Fibroblast of lung (primary cell): ENCODE data around the gene AVPI1. TPM values are rescaled to one million over a fixed set of nuclear protein-coding genes. Genes with fewer than 3 reads are reported as not detected.

Experiments used
- DNase-seq, 2 donors: peaks; one replicate each; pipeline versions ENCODE4 v3.0.0 to v3.0.0-alpha.2; 2010; ENCODE audit warnings: low read depth in 2 of 2
- H2AFZ ChIP-seq: 2 replicates; pipeline ENCODE4 v1.5.1; 2012; ENCODE audit warnings: low read length, control low read depth, inconsistent platforms
- H3K27ac ChIP-seq: 2 replicates; pipeline ENCODE4 v1.5.1; 2011; ENCODE audit warnings: low read length, control low read depth; ENCODE audit not compliant: insufficient read depth
- H3K27me3 ChIP-seq: 2 replicates; pipeline ENCODE4 v1.5.1; 2011; ENCODE audit warnings: mild to moderate bottlenecking, low read length; ENCODE audit not compliant: control insufficient read depth, insufficient read depth
- H3K36me3 ChIP-seq: 2 replicates; pipeline ENCODE4 v1.5.1; 2011; ENCODE audit warnings: low read length; ENCODE audit not compliant: control insufficient read depth, insufficient read depth
- H3K4me1 ChIP-seq: 2 replicates; pipeline ENCODE4 v1.5.1; 2011; ENCODE audit warnings: low read length; ENCODE audit not compliant: control insufficient read depth, insufficient read depth; ENCODE audit errors: extremely low read depth
- H3K4me2 ChIP-seq: 2 replicates; pipeline ENCODE4 v1.5.1; 2011; ENCODE audit warnings: low read length, control low read depth; ENCODE audit not compliant: insufficient read depth; ENCODE audit errors: extremely low read depth
- H3K4me3 ChIP-seq, 4 experiments: fragments of 200-600 bp in 1 of 4; sonication (generic) in 1 of 4; replicated peaks in 1 of 4; 2 replicates each; pipeline ENCODE4 v1.5.1; 2011 to 2016; ENCODE audit warnings: low read length in 4 of 4, low read depth in 3 of 4, mild to moderate bottlenecking in 3 of 4, control low read depth in 2 of 4, inconsistent platforms in 1 of 4, mixed read lengths in 1 of 4; ENCODE audit not compliant: insufficient read depth in 1 of 4; ENCODE audit errors: control extremely low read depth in 1 of 4
- H3K79me2 ChIP-seq: 2 replicates; pipeline ENCODE4 v1.5.1; 2012; ENCODE audit warnings: mild to moderate bottlenecking, low read length, inconsistent platforms; ENCODE audit not compliant: control insufficient read depth, insufficient read depth
- H3K9ac ChIP-seq: 2 replicates; pipeline ENCODE4 v1.5.1; 2011; ENCODE audit warnings: mild to moderate bottlenecking, low read length, control low read depth; ENCODE audit not compliant: insufficient read depth
- H3K9me3 ChIP-seq: 2 replicates; pipeline ENCODE4 v1.5.1; 2012; ENCODE audit warnings: low read depth, low read length; ENCODE audit not compliant: control insufficient read depth, insufficient read depth
- H4K20me1 ChIP-seq: 2 replicates; pipeline ENCODE4 v1.5.1; 2011; ENCODE audit warnings: low read length; ENCODE audit not compliant: control insufficient read depth, insufficient read depth; ENCODE audit errors: extremely low read depth
- EZH2 ChIP-seq: IDR thresholded peaks from 2 replicates; pipeline ENCODE4 v1.5.1; 2012; ENCODE audit warnings: low read length, control low read depth, mild to moderate bottlenecking; ENCODE audit errors: missing control alignments
- polyA plus RNA-seq, 2 donors: library from polyadenylated mRNA; depleted of rRNA in 1 of 2; stranded (reverse) in 1 of 2; unstranded in 1 of 2; fragments of >200 nt; gene quantifications; 2 replicates each; pipeline ENCODE4 v1.2.1, GENCODE V29; 2011 to 2012; ENCODE audit warnings: missing spikeins in 1 of 2
- total RNA-seq: library from RNA; depleted of rRNA; stranded (reverse); fragments of >200 nt; gene quantifications from 2 replicates; pipeline ENCODE4 v1.2.1, GENCODE V29; 2014
- TF ChIP-seq, protein P1 (sequence below), 2 donors: IDR thresholded peaks in 1 of 2; conservative IDR thresholded peaks in 1 of 2; 1 replicate in 1 of 2; 2 replicates in 1 of 2; pipeline ENCODE4 v1.5.1; 2011 to 2012; ENCODE audit warnings: low read length in 2 of 2, control low read depth in 1 of 2, inconsistent platforms in 1 of 2, low read depth in 1 of 2, mild to moderate bottlenecking in 1 of 2

The AVPI1 gene
- total and polyA plus RNA-seq, 2 donors (not counting 1 experiment from before 2014, with no cell fraction given) = 14.3 to 77.5 TPM

DNA sequence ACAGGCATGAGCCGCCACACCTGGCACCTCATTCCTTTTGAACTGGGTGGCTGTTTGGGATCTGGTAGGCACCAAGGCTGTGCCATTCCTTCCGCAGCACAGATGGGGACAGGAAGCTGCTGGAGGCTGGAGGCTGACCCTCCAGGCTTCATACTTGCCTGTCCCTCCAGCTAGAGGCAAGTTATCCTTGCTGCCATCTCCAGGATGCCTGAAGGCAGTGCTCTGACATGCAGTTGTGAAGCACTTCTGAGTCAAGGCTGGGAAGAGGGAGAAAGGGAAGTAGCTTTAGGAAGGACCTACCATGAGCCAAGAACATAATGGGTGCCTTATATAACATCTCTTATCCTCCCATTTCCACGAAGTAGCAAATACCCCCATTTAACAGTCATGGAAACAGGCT lies 36.0 kb upstream of the AVPI1 start:
- no peak for DNase-seq
- H3K4me2 ChIP-seq = no peak overlapping the region

DNA sequence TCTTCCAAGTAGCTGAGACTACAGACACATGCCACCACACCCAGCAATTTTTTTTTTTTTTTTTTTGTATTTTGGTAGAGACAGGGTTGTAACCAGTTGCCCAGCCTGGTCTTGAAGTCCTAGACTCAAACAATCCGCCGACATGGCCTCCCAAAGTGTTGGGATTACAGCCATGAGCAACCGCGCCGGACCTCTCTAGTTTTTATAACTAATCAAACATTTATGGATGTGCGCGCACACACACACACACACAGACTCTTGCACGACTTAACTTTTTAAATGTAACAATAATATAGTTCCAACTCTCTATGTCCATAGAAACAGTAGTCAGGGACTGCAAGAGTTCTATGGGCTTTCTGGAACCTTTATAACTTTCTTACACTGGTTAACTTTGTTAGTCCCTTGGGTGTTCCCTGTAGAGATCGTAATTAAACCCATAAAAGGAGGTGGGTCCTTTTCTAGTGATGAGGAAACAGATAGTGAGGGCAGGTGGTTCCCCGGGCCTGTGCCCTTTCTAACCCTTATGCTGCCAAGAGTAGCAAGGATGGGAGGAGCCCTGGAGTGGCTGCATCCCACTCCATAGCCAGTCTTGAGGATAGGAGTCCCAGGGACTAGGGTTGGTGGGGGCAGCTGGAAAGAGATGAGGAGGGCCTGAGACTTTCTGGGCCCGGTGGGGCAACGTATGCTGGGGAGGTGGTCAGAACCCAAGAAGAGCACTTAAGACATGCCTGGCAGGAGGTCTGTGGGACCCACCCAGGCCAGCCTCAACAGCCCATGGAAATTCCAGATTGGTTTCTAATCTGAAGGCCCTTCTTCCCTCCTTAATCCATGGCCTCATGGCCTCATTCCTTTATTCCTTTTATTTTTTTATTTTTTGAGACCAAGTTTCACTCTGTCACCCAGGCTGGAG lies 35.1 kb upstream of the AVPI1 start:
- no peak for TF ChIP-seq EZH2
- TF ChIP-seq, protein P1, sequence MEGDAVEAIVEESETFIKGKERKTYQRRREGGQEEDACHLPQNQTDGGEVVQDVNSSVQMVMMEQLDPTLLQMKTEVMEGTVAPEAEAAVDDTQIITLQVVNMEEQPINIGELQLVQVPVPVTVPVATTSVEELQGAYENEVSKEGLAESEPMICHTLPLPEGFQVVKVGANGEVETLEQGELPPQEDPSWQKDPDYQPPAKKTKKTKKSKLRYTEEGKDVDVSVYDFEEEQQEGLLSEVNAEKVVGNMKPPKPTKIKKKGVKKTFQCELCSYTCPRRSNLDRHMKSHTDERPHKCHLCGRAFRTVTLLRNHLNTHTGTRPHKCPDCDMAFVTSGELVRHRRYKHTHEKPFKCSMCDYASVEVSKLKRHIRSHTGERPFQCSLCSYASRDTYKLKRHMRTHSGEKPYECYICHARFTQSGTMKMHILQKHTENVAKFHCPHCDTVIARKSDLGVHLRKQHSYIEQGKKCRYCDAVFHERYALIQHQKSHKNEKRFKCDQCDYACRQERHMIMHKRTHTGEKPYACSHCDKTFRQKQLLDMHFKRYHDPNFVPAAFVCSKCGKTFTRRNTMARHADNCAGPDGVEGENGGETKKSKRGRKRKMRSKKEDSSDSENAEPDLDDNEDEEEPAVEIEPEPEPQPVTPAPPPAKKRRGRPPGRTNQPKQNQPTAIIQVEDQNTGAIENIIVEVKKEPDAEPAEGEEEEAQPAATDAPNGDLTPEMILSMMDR (conservative IDR thresholded peaks at IDR 0.05 in 1 of 2, IDR thresholded peaks at IDR 0.05 in 1 of 2; ENCODE audit: low read depth in 1 of 2, low read length in 2 of 2) = no peak
- Histone ChIP-seq H2AFZ (no peak overlapping the region), H3K9ac (no peak overlapping the region), H3K27ac (no peak overlapping the region), H3K9me3 (no peaks in the 10 kb centered on the region), H3K36me3 (peaks cover 4% of the 10 kb centered on the region), H3K4me2 (no peak overlapping the region), H3K27me3 (no peaks in the 10 kb centered on the region), H3K4me1 (peaks cover 15% of the 10 kb centered on the region), H3K79me2 (peaks cover 5% of the 10 kb centered on the region), H4K20me1 (no peaks in the 10 kb centered on the region), H3K4me3 (no peak overlapping the region)
- DNase-seq = no peak

More for the DNA sequence above, 36.0 kb upstream of the AVPI1 start:
- Histone ChIP-seq H2AFZ (no peak overlapping the region), H4K20me1 (no peaks in the 10 kb centered on the region), H3K9ac (no peak overlapping the region), H3K27ac (no peak overlapping the region), H3K4me1 (peaks cover 11% of the 10 kb centered on the region), H3K36me3 (no peaks in the 10 kb centered on the region), H3K9me3 (no peaks in the 10 kb centered on the region), H3K79me2 (no peaks in the 10 kb centered on the region), H3K27me3 (no peaks in the 10 kb centered on the region), H3K4me3 (no peak overlapping the region)
- no peak for TF ChIP-seq EZH2
- TF ChIP-seq, protein P1 (conservative IDR thresholded peaks at IDR 0.05 in 1 of 2, IDR thresholded peaks at IDR 0.05 in 1 of 2; ENCODE audit: low read depth in 1 of 2, low read length in 2 of 2) = no peak

DNA sequence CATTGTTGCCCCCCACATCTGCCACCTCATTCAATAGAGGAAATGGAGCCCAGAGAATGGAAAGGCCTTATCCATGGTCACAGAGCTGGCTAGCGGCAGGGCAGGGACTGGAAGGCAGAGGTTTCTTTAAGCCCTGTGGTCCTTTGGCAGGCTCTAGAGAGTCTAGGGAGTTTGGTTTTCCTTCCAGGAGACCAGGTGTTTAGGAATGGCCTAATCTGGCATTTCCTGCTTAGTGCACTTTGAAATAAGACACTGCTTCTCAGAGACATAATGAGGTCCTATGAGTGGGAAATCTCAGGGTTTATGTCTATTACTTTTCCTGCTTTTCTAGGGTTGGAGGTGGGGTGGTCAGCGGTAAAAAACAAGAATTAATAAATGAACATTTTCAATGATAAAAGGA lies 32.6 kb upstream of the AVPI1 start:
- Histone ChIP-seq H3K4me2 (no peak overlapping the region), H3K4me1 (peaks cover 20% of the 10 kb centered on the region), H3K9ac (no peak overlapping the region), H2AFZ (no peak overlapping the region), H3K79me2 (peaks cover 27% of the 10 kb centered on the region), H3K9me3 (no peaks in the 10 kb centered on the region), H4K20me1 (no peaks in the 10 kb centered on the region), H3K4me3 (no peak overlapping the region), H3K27me3 (no peaks in the 10 kb centered on the region), H3K36me3 (peaks cover 7% of the 10 kb centered on the region), H3K27ac (no peak overlapping the region)
- TF ChIP-seq, protein P1 (conservative IDR thresholded peaks at IDR 0.05 in 1 of 2, IDR thresholded peaks at IDR 0.05 in 1 of 2; ENCODE audit: low read depth in 1 of 2, low read length in 2 of 2) = no peak
- TF ChIP-seq EZH2 = no peak
- DNase-seq = no peak
